Activated T-helper 2 cell treated with anti-CD3 and anti-CD28 coated beads, Interferon-gamma antibody, Interleukin-2, Interleukin-4, amounts not matched to agents 10 μg/mL and 5 μg/mL and 100 μg/mL, durations not matched to agents 14 hours and 24 hours and 36 hours (primary cell): Measurements from ENCODE around the gene COMMD7. TPM values are rescaled to one million over a fixed set of nuclear protein-coding genes. Genes with fewer than 3 reads are reported as not detected.

ENCODE experiments used
- DNase-seq: peaks from one replicate; pipeline ENCODE4 v3.0.0; 2021; ENCODE audit warnings: low spot score
- H3K27ac Mint-ChIP-seq: one replicate; pipeline ENCODE4 v1.8.0; 2021; ENCODE audit warnings: mixed read lengths
- H3K27me3 Mint-ChIP-seq: one replicate; pipeline ENCODE4 v1.8.0; 2021; ENCODE audit warnings: low read depth, mixed read lengths
- H3K36me3 Mint-ChIP-seq: one replicate; pipeline ENCODE4 v1.8.0; 2021; ENCODE audit warnings: low read depth, mixed read lengths
- H3K4me1 Mint-ChIP-seq: one replicate; pipeline ENCODE4 v1.8.0; 2021; ENCODE audit warnings: low read depth, mixed read lengths
- H3K4me3 Mint-ChIP-seq: one replicate; pipeline ENCODE4 v1.8.0; 2021; ENCODE audit warnings: low read depth, mild to moderate bottlenecking, moderate library complexity, mixed read lengths
- H3K9me3 Mint-ChIP-seq: one replicate; pipeline ENCODE4 v1.8.0; 2021; ENCODE audit warnings: mixed read lengths
- intact Hi-C: fragments of 100-400 bp; cut with micrococcal nuclease; formaldehyde crosslinking; loops from one replicate; pipeline ENCODE4 v1.15.1; 2023
- total RNA-seq: library from RNA; stranded (reverse); gene quantifications from 2 replicates; pipeline ENCODE4 v1.2.3, GENCODE V29; 2022

COMMD7 gene
- total RNA-seq, 1 donor from 2014 or later = 55.7 TPM

DNA sequence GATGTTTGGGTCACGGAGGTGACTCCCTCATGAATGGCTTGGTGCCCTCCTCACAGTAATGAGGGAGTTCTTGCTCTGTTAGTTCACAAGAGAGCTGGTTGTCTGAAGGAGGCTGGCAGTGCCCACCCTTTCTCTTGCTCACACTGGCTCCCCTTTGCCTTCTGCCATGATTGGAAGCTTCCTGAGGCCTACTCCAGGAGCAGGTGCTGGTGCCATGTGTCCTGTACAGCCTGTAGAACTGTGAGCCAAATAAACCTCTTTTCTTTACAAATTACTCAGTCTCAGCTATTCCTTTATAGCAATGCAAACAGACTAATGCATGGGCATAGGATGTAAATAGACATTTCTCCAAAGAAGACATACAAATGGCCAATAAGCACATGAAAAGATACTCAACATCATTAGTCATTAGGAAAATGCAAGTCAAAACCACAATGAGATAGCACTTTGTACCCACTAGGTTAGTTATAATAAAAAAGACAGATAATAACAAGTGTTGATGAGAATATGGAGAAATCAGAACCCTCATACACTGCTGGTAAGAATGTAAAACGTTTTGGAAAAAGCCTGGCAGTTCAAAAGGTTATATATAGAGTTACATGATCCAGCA lies 87.3 kb downstream of the COMMD7 start:
- intact Hi-C loops = no loop called here
- H3K4me1 Mint-ChIP-seq = peaks cover 5% of the 10 kb centered on the region
- no peak for DNase-seq
- peaks cover 7% of the 10 kb centered on the region for H3K9me3 Mint-ChIP-seq
- no peak overlapping the region for H3K27ac Mint-ChIP-seq
- H3K36me3 Mint-ChIP-seq = peaks cover 6% of the 10 kb centered on the region
- no peaks in the 10 kb centered on the region for H3K27me3 Mint-ChIP-seq
- H3K4me3 Mint-ChIP-seq = no peak overlapping the region

- Mint-ChIP-seq H3K9me3 (no peaks in the 10 kb centered on the region), H3K4me3 (no peak overlapping the region), H3K36me3 (no peaks in the 10 kb centered on the region), H3K27ac (no peak overlapping the region), H3K4me1 (peaks cover 5% of the 10 kb centered on the region), H3K27me3 (no peaks in the 10 kb centered on the region)
- peak; percentile 77 for DNase-seq
- intact Hi-C loops = loop anchor here (1.0 kb wide), 1 partner anchor 132 kb away; no protein-coding TSS in a partner anchor
Observed at GRCh38 chr20:32652739-32653526, 90.3 kb downstream of the COMMD7 start.

Other genes starting within 250 kb of the COMMD7 start
- 13.2 and 14.2 TPM in 2 replicates for gene NOL4L, start 158.1 kb downstream of the COMMD7 start, total RNA-seq
- gene C20orf203, start 69.5 kb downstream of the COMMD7 start, total RNA-seq = 0.05 and 0.11 TPM in 2 replicates
- 2.8 and 3.4 TPM in 2 replicates for gene DNMT3B, start 18.9 kb upstream of the COMMD7 start, total RNA-seq
- 143 and 149 TPM in 2 replicates for gene MAPRE1, start 76.5 kb upstream of the COMMD7 start, total RNA-seq
- 0.37 and 0.52 TPM in 2 replicates for gene EFCAB8, start 115.5 kb upstream of the COMMD7 start, total RNA-seq